GM23338 (cell line): Measurements from ENCODE around the gene LPP.

Experiments used
- CREB1 ChIP-seq: fragments of 250-450 bp; sonication (Bioruptor Pico); IDR thresholded peaks from 2 replicates; pipeline ENCODE4 v1.5.0; 2020; ENCODE audit warnings: low read depth, mild to moderate bottlenecking, moderate library complexity
- CTCF ChIP-seq, 2 experiments: fragments of 200-600 bp in 1 of 2; sonication (generic) in 1 of 2; conservative IDR thresholded peaks; 2 replicates each; pipeline versions ENCODE4 v1.5.1 to v1.6.1; 2016 to 2017; ENCODE audit warnings: antibody characterized with exemption in 2 of 2, low read depth in 2 of 2, mild to moderate bottlenecking in 2 of 2, moderate library complexity in 1 of 2
- EZH2 ChIP-seq: fragments of 200-600 bp; sonication (generic); IDR thresholded peaks from one replicate; pipeline ENCODE4 v1.8.0; 2017; ENCODE audit warnings: antibody characterized with exemption, mild to moderate bottlenecking, low read depth; ENCODE audit not compliant: unreplicated experiment
- EZH2phosphoT487 ChIP-seq: fragments of 200-600 bp; sonication (generic); IDR thresholded peaks from one replicate; pipeline ENCODE4 v1.8.1; 2018; ENCODE audit warnings: antibody characterized with exemption; ENCODE audit not compliant: unreplicated experiment
- JUNB ChIP-seq: IDR thresholded peaks from one replicate; pipeline ENCODE4 v1.6.1; 2016; ENCODE audit warnings: antibody characterized with exemption; ENCODE audit not compliant: unreplicated experiment
- POLR2AphosphoS5 ChIP-seq: IDR thresholded peaks from 2 replicates; pipeline ENCODE4 v1.6.1; 2016; ENCODE audit warnings: antibody characterized with exemption, low read depth
- TF ChIP-seq, protein P1 (sequence below): IDR thresholded peaks from 2 replicates; pipeline ENCODE4 v1.6.1; 2016; ENCODE audit warnings: antibody characterized with exemption

GRCh38 chr3:188680189-188680588 is 526.2 kb downstream of the LPP start:
- TF ChIP-seq CTCF (conservative IDR thresholded peaks at IDR 0.05; ENCODE audit: low read depth in 2 of 2) (no peak), CREB1 (no peak), EZH2phosphoT487 (no peak), EZH2 (no peak), POLR2AphosphoS5 (no peak), JUNB (no peak)
- TF ChIP-seq, protein P1, sequence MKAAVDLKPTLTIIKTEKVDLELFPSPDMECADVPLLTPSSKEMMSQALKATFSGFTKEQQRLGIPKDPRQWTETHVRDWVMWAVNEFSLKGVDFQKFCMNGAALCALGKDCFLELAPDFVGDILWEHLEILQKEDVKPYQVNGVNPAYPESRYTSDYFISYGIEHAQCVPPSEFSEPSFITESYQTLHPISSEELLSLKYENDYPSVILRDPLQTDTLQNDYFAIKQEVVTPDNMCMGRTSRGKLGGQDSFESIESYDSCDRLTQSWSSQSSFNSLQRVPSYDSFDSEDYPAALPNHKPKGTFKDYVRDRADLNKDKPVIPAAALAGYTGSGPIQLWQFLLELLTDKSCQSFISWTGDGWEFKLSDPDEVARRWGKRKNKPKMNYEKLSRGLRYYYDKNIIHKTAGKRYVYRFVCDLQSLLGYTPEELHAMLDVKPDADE: no peak
